ENCODE measurements around the gene TP53BP1. TPM values are rescaled to one million over a fixed set of nuclear protein-coding genes. Genes with fewer than 3 reads are reported as not detected.
A peak's percentile ranks its signal among the peaks of the same experiment; 100 is the strongest.
"Not testable (repeated sequence)": the region's sequence is repeated elsewhere in the genome, so short reads cannot be mapped to it uniquely, and the experiment has no call there.

The TP53BP1 gene
- total and polyA plus RNA-seq, 5 experiments from 2014 or later = 6.5 to 37.7 (median 8.5) TPM

DNA sequence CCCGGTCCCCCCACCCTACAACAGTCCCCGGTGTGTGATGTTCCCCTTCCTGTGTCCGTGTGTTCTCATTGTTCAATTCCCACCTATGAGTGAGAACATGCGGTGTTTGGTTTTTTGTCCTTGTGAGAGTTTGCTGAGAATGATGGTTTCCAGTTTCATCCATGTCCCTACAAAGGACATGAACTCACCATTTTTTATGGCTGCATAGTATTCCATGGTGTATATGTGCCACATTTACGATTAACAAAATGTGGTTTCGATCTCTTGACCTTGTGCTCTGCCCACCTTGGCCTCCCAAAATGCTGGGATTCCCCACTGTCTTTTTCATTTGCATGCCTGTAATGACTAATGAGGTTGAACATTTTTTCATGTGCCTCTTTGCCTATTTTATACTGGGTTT is 99.4 kb downstream of the TP53BP1 start:
- H3K9me3 Mint-ChIP-seq, DNase-seq, ATAC-seq, H3K27ac Mint-ChIP-seq, POLR2A ChIA-PET, H3K27me3 Mint-ChIP-seq, H3K4me3 Mint-ChIP-seq, H3K4me1 Mint-ChIP-seq: not testable (repeated sequence)
- peaks cover 10 to 85% (median 25%) of the 10 kb centered on the region in 3 donors for H3K36me3 Mint-ChIP-seq

DNA sequence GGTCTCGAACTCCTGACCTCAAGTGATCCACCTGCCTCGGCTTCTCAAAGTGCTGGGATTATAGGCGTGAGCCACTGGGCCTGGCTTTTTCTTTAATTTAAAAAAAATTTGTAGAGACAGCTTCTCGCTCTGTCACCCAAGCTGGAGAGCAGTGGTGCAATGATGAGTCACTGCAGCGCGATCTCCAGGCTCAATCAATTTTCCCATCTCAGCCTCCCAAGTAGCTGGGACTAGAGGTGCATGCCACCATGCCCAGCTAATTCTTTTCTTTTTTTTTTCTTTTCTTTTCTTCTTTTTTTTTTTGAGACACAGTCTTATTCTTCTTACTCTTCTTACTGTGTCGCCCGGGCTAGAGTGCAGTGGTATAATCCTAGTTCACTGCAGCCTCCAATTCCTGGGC is 102.2 kb downstream of the TP53BP1 start:
- peaks cover 16 to 83% (median 30%) of the 10 kb centered on the region in 3 donors for H3K36me3 Mint-ChIP-seq
- no peaks in the 10 kb centered on the region for H3K9me3 Mint-ChIP-seq
- no peak for ATAC-seq
- no peak for DNase-seq
- POLR2A ChIA-PET = no interaction called here
- H3K27me3 Mint-ChIP-seq = no peaks in the 10 kb centered on the region
- H3K4me1 Mint-ChIP-seq = peaks cover 0 to 2% (median 1%) of the 10 kb centered on the region in 4 donors
- H3K4me3 Mint-ChIP-seq = no peak overlapping the region
- peak overlapping the region in 3 of 10 donors; percentile 22 to 36 (median 30) for H3K27ac Mint-ChIP-seq

DNA sequence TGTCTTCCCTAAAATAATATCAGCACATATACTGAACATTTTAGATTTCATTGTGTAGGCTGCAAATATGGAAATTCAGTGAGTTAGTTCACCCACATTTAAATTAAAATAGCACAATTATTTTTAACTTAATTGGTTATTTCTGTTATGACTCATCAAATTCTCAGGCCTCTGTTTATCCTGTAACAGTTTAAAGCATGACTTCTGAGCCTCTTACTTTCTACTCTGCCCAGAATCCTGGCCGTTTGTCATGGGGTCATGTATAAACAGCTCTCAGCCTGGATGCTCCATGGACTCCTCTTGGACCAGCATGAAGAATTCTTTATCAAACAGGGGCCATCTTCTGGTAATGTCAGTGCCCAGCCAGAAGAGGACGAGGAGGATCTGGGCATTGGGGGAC is 109.9 kb downstream of the TP53BP1 start:
- POLR2A ChIA-PET = interaction anchor here (0.7 to 1.1 kb wide), 2 partner anchors 8 to 358 kb away, joined by 3 read pairs; no protein-coding TSS in a partner anchor
- Mint-ChIP-seq H3K27me3 (no peaks in the 10 kb centered on the region), H3K27ac (no peak overlapping the region), H3K4me1 (peaks cover 0 to 6% (median 3%) of the 10 kb centered on the region in 4 donors), H3K36me3 (peaks cover 9 to 86% (median 37%) of the 10 kb centered on the region in 3 donors), H3K4me3 (no peak overlapping the region), H3K9me3 (no peaks in the 10 kb centered on the region)
- ATAC-seq (no peak), DNase-seq (no peak)

DNA sequence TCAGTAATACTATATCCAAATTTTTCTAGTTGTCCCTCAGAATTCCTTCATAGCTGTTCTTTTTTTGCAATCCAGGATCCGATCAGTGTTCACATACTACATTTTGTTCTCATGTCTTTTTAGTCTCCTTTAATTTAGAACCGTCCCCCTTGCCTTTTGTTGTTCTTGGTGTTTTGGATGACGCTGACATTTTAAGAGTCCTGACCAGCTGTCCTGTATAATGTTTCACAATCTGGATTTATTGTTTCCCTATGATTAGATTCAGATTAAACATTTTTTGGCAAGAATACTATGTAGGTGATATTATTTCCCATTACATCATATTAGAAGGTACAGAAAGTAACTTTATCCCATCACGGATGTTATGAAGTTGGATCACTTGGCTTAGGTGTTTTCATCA is 110.6 kb downstream of the TP53BP1 start:
- POLR2A ChIA-PET = no interaction called here
- H3K9me3 Mint-ChIP-seq = no peaks in the 10 kb centered on the region
- no peak overlapping the region for H3K27ac Mint-ChIP-seq
- ATAC-seq = no peak
- DNase-seq = no peak
- H3K4me1 Mint-ChIP-seq = peaks cover 0 to 10% (median 3%) of the 10 kb centered on the region in 4 donors
- H3K27me3 Mint-ChIP-seq = no peaks in the 10 kb centered on the region
- H3K36me3 Mint-ChIP-seq = peaks cover 9 to 86% (median 42%) of the 10 kb centered on the region in 3 donors
- H3K4me3 Mint-ChIP-seq = no peak overlapping the region

DNA sequence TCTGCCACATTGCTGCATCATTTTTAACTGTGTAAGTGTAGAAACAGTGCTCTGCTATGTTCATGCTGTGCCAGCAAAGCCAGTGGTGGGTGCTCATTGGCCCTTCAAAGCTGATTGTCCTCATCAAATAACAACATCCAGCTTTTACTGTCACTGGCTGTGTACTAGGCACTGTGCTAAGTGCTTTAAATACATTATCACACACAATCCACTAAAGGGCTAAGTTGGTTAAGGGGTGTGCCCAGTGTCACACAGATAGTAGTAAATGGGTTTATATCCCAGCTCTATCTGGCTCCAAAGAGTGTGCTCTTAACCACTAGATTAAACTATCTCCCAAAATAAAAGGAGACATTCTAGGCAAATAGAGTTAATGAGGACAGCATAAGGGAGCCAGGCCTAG is 114.4 kb downstream of the TP53BP1 start:
- POLR2A ChIA-PET = no interaction called here
- peaks cover 0 to 61% (median 19%) of the 10 kb centered on the region in 3 donors for H3K36me3 Mint-ChIP-seq
- no peak overlapping the region for H3K27ac Mint-ChIP-seq
- no peaks in the 10 kb centered on the region for H3K9me3 Mint-ChIP-seq
- DNase-seq (no peak), ATAC-seq (no peak)
- no peaks in the 10 kb centered on the region for H3K27me3 Mint-ChIP-seq
- no peak overlapping the region for H3K4me3 Mint-ChIP-seq
- peaks cover 3 to 17% (median 8%) of the 10 kb centered on the region in 4 donors for H3K4me1 Mint-ChIP-seq

DNA sequence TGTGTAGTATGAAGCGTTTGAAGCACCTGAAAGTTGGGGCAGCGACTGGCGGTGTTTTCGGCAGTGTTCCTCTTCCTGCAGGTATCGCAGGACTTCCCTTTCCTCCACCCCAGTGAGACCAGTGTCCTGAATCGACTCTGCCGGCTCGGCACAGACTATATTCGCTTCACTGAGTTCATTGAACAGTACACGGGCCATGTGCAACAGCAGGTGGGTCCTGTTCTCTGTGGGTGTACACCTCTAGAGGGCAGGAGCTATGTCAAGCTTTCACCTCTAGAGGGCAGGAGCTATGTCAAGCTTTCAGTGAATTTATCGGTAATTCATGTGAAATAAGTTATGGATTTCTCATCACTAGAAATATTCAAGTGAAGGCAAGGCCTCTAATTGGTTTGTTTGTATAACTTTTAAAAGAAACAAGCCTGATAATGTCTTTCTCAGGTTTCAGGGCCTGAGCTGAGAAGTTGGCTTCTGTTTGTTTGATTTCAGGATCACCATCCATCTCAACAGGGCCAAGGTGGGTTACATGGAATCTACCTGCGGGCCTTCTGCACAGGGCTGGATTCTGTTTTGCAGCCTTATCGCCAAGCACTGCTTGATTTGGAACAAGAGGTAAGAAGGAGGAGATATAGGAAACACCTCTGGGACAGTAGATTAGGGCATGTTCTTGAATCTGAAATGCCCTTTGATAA is 116.8 kb downstream of the TP53BP1 start:
- POLR2A ChIA-PET = interaction anchor here (1.2 kb wide), 1 partner anchor 15 kb away, joined by 4 read pairs; no protein-coding TSS in a partner anchor
- peak in 8 of 10 donors; percentile 5 to 62 (median 23) for DNase-seq
- peaks cover 0 to 42% (median 16%) of the 10 kb centered on the region in 3 donors for H3K36me3 Mint-ChIP-seq
- no peaks in the 10 kb centered on the region for H3K27me3 Mint-ChIP-seq
- H3K27ac Mint-ChIP-seq = peak overlapping the region in 1 of 10 donors; percentile 1
- H3K4me1 Mint-ChIP-seq = peaks cover 16 to 35% (median 24%) of the 10 kb centered on the region in 4 donors
- no peaks in the 10 kb centered on the region for H3K9me3 Mint-ChIP-seq
- no peak overlapping the region for H3K4me3 Mint-ChIP-seq
- peak; percentile 52 to 75 for ATAC-seq

DNA sequence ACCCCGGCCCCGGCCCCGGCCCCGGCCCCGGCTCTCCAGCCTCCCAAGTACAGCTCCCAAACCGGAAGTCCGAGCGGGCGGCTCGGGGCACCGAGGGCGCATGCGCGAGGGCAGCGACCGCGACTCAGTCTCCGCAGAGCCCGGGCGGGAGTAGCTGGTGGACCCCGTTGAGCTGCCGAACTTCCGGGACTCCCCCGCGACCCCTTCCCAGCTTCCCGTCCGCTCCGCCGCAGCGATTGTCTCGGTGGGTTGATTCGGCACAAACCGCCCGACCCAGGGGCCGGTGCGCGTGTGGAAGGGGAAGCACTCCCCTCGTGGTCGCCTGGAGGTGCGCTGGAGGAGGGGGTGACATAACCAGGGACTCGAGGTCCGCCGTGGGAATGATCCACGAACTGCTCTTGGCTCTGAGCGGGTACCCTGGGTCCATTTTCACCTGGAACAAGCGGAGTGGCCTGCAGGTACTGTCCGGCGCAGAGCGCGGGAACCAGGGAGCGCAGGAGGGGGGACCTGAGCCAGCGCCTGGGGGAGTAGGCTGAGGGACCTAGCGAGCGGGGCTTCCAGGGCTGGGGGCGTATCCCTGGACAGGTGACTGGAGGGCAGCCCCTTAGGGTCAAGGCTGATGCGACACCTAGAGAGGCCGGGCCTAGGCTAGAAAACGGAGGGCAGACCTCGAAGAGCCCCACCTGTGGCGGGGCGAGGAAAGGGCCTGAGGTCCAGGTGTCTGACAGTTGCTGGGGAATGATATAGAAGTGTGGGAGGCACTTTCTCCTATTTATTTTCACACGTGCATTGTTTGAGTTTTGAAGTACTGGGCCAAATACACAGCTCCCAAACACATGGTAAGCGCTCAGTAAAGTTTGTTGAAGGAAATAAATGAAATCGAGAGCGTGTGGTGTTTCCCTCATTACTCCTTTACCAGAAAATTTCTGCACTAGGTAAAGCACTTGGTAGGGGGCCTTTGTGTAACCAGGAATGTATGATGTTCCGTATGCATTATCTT is 121.7 kb downstream of the TP53BP1 start, which contains the start of the genes TUBGCP4 and ZSCAN29:
Gene TUBGCP4, plus strand, starts transcription at position 127 of the 1,000 bp plus-strand sequence. Its CDS starts 254 bp downstream, at position 381.
Gene ZSCAN29, minus strand, starts transcription at position 69 of the 1,000 bp plus-strand sequence. CDS start 1,130 bp downstream, outside the sequence.
- DNase-seq = peak; percentile 52 to 81 (median 68)
- ATAC-seq = peak; percentile 72 to 77
- Mint-ChIP-seq H3K27ac (peak within 1 kb of the TSS; percentile 75 to 96 (median 91)), H3K4me1 (peaks cover 39 to 60% (median 52%) of the 10 kb centered on the region in 4 donors), H3K4me3 (peak within 1 kb of the TSS; percentile 87 to 93 (median 91)), H3K27me3 (no peaks in the 10 kb centered on the region), H3K36me3 (peaks cover 32 to 33% (median 33%) of the 10 kb centered on the region in 3 donors), H3K9me3 (peaks cover 3 to 39% (median 31%) of the 10 kb centered on the region in 9 donors)
- POLR2A ChIA-PET = interaction anchor here (0.6 to 2.2 kb wide), 6 partner anchors 9 to 1098 kb away, joined by 3 to 9 read pairs (median 3); partner anchors contain the start of genes GANC, LCMT2 and TMEM87A

DNA sequence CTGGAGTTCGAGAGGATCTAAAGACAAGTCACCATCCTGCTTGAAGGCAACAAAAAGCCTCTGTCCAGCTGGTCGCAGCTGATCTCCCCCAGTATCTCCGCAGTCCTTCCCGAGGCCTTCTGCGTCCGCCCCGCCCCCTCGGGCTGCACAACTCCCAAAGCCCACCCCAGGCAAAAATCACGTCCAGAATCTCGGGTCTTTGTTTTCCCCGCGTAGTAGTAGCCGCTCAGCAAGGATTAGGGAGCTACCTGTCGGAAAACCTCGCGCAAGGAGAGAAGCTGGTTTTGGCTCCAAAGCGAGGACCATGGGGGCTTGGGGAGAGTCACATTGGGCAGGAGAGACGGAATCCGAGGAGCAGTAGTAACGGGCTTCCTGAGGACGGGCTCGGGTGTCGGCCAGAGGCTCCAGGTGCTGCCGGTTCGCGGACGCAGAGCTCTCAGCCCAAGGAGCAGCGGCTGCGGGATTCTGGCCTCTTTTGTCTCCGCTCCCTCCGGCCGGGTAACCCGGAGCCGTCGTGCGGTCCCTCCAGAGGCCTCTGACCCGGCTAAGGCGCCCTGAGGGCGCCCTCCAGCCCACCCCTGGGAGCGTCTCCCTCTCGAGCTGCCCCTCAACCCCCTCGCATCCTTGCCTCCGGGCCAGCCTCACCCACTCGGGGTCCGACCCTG is 122.5 kb downstream of the TP53BP1 start:
- Mint-ChIP-seq H3K27me3 (no peaks in the 10 kb centered on the region), H3K4me3 (peak overlapping the region; percentile 87 to 93 (median 91)), H3K27ac (peak overlapping the region; percentile 70 to 96 (median 90)), H3K9me3 (peaks cover 3 to 42% (median 32%) of the 10 kb centered on the region in 9 donors), H3K4me1 (peaks cover 39 to 58% (median 50%) of the 10 kb centered on the region in 4 donors), H3K36me3 (peaks cover 36 to 41% (median 36%) of the 10 kb centered on the region in 3 donors)
- ATAC-seq = peak; percentile 11 to 67
- POLR2A ChIA-PET = interaction anchor here (0.6 to 2.2 kb wide), 4 partner anchors 8 to 1097 kb away, joined by 3 to 9 read pairs (median 4); partner anchors contain the start of genes GANC, LCMT2 and TMEM87A
- peak in 2 of 10 donors; percentile 4 to 12 for DNase-seq

DNA sequence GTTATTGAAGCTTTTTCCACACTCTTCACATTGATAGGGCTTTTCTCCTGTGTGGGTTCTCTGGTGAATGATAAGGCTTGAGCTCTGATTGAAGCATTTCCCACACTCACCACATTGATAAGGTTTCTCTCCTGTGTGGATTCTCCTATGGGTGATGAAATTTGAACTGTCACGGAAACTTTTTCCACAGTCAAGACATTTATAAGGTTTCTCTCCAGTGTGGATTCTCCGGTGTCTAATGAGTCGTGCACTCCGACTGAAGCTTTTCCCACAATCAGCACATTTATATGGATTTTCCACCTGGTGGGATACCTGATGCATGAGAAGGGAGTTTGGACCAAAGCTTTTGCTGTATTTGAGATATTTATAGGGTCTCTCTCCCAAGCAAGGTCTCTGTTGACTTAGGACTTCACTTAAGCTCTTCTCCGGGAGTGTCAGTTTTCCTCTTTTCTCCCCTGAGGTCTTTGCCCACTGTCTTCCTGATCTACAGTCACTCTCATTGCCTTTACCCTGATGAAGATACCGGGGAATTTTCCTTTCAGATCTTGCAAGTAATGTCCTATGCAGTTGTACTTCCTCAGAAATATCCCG is 131.5 kb downstream of the TP53BP1 start:
- peaks cover 4 to 82% (median 56%) of the 10 kb centered on the region in 9 donors for H3K9me3 Mint-ChIP-seq
- H3K27me3 Mint-ChIP-seq = no peaks in the 10 kb centered on the region
- H3K27ac Mint-ChIP-seq = no peak overlapping the region
- peaks cover 3 to 14% (median 7%) of the 10 kb centered on the region in 4 donors for H3K4me1 Mint-ChIP-seq
- POLR2A ChIA-PET = interaction anchor here (1.1 kb wide), 1 partner anchor 15 kb away, joined by 4 read pairs; no protein-coding TSS in a partner anchor
- no peak overlapping the region for H3K4me3 Mint-ChIP-seq
- H3K36me3 Mint-ChIP-seq = peaks cover 63 to 84% (median 66%) of the 10 kb centered on the region in 3 donors
- DNase-seq (no peak), ATAC-seq (no peak)

DNA sequence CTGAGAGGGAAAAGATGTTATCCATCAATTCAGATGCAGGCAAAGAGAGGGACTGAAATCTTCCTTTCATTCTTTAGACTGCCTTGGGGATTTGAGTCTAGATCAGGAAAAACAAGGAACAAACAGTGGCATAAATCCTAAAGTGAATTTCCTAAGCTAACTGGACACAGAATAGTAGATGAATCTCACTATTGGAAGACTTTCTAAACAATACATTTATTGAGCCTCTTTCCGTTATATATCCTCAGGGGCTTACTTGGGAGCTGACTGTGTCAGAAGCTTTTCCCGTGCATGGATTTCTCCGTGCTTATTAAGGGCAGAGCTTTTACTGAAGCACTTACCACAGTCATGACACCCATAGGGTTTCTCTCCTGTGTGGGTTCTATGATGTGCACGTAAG is 132.1 kb downstream of the TP53BP1 start:
- DNase-seq (no peak), ATAC-seq (no peak)
- Mint-ChIP-seq H3K27me3 (no peaks in the 10 kb centered on the region), H3K4me1 (peaks cover 2 to 10% (median 5%) of the 10 kb centered on the region in 4 donors), H3K36me3 (peaks cover 58 to 81% (median 62%) of the 10 kb centered on the region in 3 donors), H3K9me3 (peaks cover 0 to 78% (median 52%) of the 10 kb centered on the region in 9 donors), H3K4me3 (no peak overlapping the region), H3K27ac (no peak overlapping the region)
- POLR2A ChIA-PET = interaction anchor here (1.1 kb wide), 1 partner anchor 15 kb away, joined by 4 read pairs; no protein-coding TSS in a partner anchor
